ENCODE results near the gene KIRREL2. TPM values are rescaled to one million over a fixed set of nuclear protein-coding genes. Genes with fewer than 3 reads are reported as not detected.

The KIRREL2 gene
- total RNA-seq, 1 donor from 2014 or later: not detected

GRCh38 chr19:35852029-35852780 lies 4.5 kb upstream of the KIRREL2 start, which contains the start of gene NPHS1:
Gene NPHS1 (minus strand): TSS chr19:35852504. CDS start chr19:35851837, 667 bp downstream.
- DNase-seq (ENCODE audit: low read depth): no peak
- H3K4me3 ChIP-seq (ENCODE audit: low read depth, low read length): no peak within 1 kb of the TSS
- TF ChIP-seq CTCF (conservative IDR thresholded peaks at IDR 0.05; ENCODE audit: low read depth, low read length): no peak

DNA sequence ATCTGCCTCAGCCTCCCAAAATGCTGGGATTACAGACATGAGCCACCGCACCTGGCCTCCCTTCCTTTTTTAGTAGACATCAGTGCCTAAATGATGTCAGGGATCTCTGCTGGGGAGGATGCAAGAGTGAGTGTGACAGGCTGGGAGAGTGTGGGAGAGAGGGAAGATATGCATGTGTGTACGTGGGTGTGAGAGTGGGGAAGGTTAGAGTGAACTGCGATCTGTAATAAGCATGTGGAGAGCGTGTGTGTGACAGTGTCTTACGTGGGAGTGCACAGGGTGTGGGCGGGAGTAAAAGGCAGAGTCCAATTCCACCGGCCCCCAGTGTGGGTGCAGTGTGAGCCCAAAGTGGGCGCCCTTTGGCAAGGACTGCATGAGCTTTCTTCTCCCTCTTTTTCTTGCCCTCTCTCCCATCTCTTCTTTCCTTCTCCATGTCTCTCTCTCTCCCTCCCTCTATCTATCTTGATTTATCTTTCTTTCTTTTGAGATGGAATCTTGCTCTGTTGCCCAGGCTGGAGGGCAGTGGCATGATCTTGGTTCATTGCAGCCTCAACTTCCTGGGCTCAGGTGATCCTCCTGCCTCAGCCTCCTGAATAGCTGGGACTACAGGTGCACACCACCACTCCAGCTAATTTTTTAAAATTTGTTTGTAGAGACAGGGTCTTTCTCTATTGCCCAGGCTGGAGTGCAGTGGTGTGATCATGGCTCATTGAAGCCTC lies 3.5 kb upstream of the KIRREL2 start:
- no peak overlapping the region for H3K4me3 ChIP-seq (ENCODE audit: low read depth, low read length)
- no peak for DNase-seq (ENCODE audit: low read depth)
- TF ChIP-seq CTCF (conservative IDR thresholded peaks at IDR 0.05; ENCODE audit: low read depth, low read length): no peak

DNA sequence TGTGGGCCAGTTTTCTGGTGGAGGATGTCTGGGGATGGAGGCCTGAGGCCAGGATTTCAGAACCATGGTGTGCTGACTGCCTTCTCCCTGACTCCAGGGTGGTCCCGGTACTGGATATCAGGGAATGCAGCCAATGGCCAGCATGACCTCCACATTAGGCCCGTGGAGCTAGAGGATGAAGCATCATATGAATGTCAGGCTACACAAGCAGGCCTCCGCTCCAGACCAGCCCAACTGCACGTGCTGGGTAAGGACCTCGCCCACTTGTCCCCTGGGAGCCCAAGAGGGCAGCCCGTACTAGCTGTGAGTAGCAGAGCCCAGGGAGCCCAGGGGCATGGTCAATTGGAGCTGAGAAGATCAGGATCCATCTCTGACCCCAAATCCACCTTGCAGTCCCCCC lies 1.6 kb downstream of the KIRREL2 start:
- no peak for TF ChIP-seq CTCF (conservative IDR thresholded peaks at IDR 0.05; ENCODE audit: low read depth, low read length)
- no peak overlapping the region for H3K4me3 ChIP-seq (ENCODE audit: low read depth, low read length)
- DNase-seq (ENCODE audit: low read depth): no peak

GRCh38 chr19:35859414-35859813 lies 2.7 kb downstream of the KIRREL2 start:
- no peak overlapping the region for H3K4me3 ChIP-seq (ENCODE audit: low read depth, low read length)
- no peak for DNase-seq (ENCODE audit: low read depth)
- no peak for TF ChIP-seq CTCF (conservative IDR thresholded peaks at IDR 0.05; ENCODE audit: low read depth, low read length)

GRCh38 chr19:35860436-35860817 lies 3.7 kb downstream of the KIRREL2 start:
- no peak for TF ChIP-seq CTCF (conservative IDR thresholded peaks at IDR 0.05; ENCODE audit: low read depth, low read length)
- DNase-seq (ENCODE audit: low read depth): no peak
- H3K4me3 ChIP-seq (ENCODE audit: low read depth, low read length): no peak overlapping the region

DNA sequence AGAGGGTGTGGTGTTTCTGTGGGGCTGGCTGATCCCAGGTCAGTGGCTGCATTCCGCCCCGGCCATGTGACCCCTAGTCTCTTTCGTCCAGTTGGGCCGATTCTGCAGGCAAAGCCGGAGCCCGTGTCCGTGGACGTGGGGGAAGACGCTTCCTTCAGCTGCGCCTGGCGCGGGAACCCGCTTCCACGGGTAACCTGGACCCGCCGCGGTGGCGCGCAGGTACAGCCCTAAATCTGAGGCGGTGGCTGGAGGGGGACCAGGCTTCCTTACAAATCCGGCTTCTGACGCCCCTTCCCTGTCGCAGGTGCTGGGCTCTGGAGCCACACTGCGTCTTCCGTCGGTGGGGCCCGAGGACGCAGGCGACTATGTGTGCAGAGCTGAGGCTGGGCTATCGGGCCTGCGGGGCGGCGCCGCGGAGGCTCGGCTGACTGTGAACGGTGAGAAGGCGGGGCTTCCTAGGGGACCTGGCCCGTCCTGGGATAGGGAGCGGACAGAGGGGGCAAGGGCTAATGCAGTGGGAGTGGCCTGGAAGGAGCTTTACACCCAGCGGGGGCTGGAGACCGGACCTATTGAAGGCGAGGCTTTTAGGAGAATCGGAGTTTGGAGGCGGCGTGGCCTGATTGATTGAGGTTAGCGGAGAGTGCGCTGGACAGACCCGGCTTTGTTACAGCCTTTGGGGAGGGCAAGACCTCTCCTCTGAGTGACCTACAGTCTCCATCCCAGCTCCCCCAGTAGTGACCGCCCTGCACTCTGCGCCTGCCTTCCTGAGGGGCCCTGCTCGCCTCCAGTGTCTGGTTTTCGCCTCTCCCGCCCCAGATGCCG lies 4.3 kb downstream of the KIRREL2 start:
- DNase-seq (ENCODE audit: low read depth): no peak
- no peak for TF ChIP-seq CTCF (conservative IDR thresholded peaks at IDR 0.05; ENCODE audit: low read depth, low read length)
- no peak overlapping the region for H3K4me3 ChIP-seq (ENCODE audit: low read depth, low read length)
